GM03348 (cell line): Measurements from ENCODE around the gene MED16.
A peak's percentile ranks its signal among the peaks of the same experiment; 100 is the strongest.
"Not testable (repeated sequence)": the region's sequence is repeated elsewhere in the genome, so short reads cannot be mapped to it uniquely, and the experiment has no call there.

Source experiments
- DNase-seq: peaks from one replicate; pipeline ENCODE4 v3.0.0; 2012; ENCODE audit warnings: low spot score

MED16 gene

DNA sequence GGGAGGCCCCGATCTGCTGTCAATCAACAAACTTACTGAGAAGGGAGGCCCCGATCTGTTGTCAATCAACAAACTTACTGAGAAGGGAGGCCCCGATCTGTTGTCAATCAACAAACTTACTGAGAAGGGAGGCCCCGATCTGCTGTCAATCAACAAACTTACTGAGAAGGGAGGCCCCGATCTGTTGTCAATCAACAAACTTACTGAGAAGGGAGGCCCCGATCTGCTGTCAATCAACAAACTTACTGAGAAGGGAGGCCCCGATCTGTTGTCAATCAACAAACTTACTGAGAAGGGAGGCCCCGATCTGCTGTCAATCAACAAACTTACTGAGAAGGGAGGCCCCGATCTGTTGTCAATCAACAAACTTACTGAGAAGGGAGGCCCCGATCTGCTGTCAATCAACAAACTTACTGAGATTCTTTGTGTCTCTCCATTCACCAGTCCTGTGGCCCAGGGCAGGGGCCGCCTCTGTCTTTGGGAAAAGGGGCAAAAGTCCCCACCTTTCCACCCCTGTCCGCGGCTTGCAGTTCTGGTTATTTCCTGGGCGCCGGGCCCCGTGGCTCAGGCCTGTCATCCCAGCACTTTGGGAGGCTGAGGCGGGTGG, 39.3 kb downstream of the MED16 start:
- not testable (repeated sequence) for DNase-seq

DNA sequence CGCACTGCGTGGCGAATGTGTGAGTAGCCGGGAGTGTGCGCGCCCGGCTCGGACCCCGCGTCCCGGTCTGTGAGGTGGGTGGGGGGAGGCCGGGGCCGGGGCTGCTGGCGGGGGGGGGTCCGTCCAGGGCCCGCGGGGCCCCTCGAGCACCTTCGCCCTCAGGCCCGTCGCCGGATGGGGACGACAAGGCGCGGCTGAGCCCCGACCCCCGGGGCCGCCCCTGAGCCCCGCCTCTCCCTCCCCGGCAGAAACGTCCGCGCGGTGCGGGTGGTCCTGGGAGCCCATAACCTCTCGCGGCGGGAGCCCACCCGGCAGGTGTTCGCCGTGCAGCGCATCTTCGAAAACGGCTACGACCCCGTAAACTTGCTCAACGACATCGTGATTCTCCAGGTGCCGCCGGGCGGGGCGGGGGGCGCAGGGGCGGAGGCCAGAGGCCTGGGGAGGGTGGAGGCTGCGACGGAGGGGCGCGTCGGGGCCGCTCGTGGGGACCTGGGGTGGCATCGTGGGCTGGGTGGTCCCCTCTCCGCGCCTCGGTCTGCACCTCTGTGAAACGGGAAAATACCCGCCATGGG, 39.9 kb downstream of the MED16 start:
- no peak for DNase-seq

DNA sequence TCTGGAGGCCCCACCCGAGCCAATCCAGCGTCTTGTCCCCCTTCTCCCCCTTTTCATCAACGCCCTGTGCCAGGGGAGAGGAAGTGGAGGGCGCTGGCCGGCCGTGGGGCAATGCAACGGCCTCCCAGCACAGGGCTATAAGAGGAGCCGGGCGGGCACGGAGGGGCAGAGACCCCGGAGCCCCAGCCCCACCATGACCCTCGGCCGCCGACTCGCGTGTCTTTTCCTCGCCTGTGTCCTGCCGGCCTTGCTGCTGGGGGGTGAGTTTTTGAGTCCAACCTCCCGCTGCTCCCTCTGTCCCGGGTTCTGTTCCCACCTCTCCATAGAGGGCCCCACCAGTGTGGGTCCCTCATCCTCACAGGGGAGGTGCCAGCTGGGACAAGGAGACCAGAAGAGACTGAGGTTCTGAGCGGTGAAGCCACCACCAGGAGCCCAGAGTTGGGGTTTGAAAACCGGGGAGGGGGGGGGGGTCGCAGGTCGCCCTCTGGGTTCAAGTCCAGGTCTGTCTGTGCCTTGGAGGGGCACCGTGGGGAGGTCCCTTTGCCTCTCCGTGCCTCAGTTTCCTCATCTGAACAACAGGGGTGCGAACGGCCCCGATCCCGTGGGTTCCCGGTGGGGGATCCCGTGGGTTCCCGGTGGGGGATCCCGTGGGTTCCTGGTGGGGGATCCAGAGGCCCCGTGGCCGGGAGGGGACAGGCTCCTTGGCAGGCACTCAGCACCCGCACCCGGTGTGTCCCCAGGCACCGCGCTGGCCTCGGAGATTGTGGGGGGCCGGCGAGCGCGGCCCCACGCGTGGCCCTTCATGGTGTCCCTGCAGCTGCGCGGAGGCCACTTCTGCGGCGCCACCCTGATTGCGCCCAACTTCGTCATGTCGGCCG, 40.6 kb downstream of the MED16 start, which contains the start of gene ELANE:
ELANE (plus strand) TSS at position 168 of the 878 bp plus-strand sequence; CDS start at position 194, 26 bp downstream.
- no peak for DNase-seq

DNA sequence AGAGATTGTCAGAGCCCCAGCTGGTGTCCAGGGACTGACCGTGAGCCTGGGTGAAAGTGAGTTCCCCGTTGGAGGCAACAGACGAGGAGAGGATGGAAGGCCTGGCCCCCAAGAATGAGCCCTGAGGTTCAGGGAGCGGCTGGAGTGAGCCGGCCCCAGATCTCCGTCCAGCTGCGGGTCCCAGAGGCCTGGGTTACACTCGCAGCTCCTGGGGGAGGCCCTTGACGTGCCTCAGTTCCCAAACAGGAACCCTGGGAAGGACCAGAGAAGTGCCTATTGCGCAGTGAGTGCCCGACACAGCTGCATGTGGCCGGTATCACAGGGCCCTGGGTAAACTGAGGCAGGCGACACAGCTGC, 42.0 kb downstream of the MED16 start:
- DNase-seq: no peak

- peak; percentile 92 for DNase-seq
These were observed 42.6 kb downstream of the MED16 start for GRCh38 chr19:850221-850978.

GRCh38 chr19:849195-849594, 43.8 kb downstream of the MED16 start:
- not testable (repeated sequence) for DNase-seq

DNA sequence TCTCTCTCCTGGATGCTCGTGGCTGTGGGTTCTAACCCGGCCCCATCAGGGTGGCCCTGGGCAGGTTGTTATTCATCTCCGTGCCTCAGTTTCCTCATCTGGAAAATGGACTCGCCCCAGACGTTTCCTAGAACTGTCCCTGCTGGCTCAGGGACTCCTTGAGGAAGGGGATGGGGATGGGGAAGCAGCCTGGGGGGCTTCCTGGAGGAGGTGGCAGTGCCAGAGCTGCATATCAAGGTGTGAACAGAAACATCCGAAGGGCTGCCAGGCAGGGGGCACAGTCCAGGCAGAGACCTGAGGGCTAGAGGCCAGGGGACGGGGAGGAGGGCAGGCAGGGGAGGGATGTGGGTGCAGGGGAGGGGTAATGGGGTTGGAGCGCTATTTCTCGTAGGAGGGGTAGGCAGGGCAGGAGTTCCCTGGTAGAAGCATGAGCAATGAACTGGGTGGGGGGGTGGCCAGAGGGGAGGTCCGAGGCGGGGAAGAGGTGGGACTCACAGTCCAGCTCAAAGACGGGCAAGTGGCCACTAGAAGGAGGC, 44.5 kb downstream of the MED16 start:
- DNase-seq: no peak

GRCh38 chr19:845707-846521, 47.1 kb downstream of the MED16 start:
- DNase-seq: no peak

- DNase-seq: no peak
These were observed 48.4 kb downstream of the MED16 start for GRCh38 chr19:844546-844971.

- DNase-seq: no peak
These were observed 49.0 kb downstream of the MED16 start for GRCh38 chr19:843836-844545.

GRCh38 chr19:843180-843835, 49.7 kb downstream of the MED16 start:
- DNase-seq: peak; percentile 27

GRCh38 chr19:842802-843179, 50.2 kb downstream of the MED16 start:
- not testable (repeated sequence) for DNase-seq

DNA sequence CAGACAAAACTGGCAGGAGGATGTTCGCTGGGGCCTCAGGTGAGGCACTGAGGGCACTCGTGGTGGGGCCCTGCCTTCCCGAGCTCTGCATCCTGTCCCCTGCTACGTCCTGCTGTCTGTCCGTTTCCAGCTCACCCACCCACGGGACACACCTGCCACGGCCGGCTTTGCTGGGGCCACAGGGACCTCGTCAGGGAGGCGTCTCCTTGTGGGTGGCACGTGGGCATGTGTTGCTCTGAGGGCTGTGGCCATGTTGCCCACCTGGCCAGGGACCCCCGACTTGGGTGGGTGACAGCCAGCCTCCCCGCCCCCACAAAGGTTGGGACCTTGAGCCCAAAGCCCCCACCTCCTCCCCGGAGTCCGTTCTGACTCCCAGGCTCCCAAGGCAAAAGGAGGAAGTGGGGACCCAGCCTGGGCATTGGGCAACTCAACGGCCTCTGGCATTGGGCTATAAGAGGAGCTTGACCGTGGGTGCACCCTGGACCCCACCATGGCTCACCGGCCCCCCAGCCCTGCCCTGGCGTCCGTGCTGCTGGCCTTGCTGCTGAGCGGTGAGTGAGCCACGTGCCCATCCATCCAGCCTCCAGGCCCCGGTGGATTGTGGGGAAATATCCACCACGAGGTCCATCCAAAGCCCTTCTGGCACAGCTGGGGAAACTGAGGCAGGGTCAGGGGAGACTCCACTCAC, 52.3 kb downstream of the MED16 start, which contains the start of gene PRTN3:
PRTN3 (plus strand) TSS at position 481 of the 688 bp plus-strand sequence; CDS start at position 491, 10 bp downstream.
- DNase-seq: no peak

GRCh38 chr19:835210-835810, 57.7 kb downstream of the MED16 start:
- no peak for DNase-seq

GRCh38 chr19:834216-834615, 58.8 kb downstream of the MED16 start:
- no peak for DNase-seq

- no peak for DNase-seq
These were observed 61.3 kb downstream of the MED16 start for GRCh38 chr19:831407-832369.

- no peak for DNase-seq
These were observed 63.7 kb downstream of the MED16 start for GRCh38 chr19:829129-829758.
